ENCODE measurements around the gene CEACAM3.

- TF ChIP-seq, protein P1, sequence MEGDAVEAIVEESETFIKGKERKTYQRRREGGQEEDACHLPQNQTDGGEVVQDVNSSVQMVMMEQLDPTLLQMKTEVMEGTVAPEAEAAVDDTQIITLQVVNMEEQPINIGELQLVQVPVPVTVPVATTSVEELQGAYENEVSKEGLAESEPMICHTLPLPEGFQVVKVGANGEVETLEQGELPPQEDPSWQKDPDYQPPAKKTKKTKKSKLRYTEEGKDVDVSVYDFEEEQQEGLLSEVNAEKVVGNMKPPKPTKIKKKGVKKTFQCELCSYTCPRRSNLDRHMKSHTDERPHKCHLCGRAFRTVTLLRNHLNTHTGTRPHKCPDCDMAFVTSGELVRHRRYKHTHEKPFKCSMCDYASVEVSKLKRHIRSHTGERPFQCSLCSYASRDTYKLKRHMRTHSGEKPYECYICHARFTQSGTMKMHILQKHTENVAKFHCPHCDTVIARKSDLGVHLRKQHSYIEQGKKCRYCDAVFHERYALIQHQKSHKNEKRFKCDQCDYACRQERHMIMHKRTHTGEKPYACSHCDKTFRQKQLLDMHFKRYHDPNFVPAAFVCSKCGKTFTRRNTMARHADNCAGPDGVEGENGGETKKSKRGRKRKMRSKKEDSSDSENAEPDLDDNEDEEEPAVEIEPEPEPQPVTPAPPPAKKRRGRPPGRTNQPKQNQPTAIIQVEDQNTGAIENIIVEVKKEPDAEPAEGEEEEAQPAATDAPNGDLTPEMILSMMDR (IDR thresholded peaks at IDR 0.05; ENCODE audit: insufficient read depth, low read length, poor library complexity, severe bottlenecking) = no peak
- TF ChIP-seq EZH2phosphoT487 (conservative IDR thresholded peaks at IDR 0.05; ENCODE audit: low read length) = no peak
These were observed 48.4 kb downstream of the CEACAM3 start, which contains the start of gene DMRTC2 for GRCh38 chr19:41845001-41845050.

Measured in SU-DHL-6 (cell line).